GM10266 (cell line): ENCODE measurements around the gene CARD14.

Source experiments
- DNase-seq: peaks from one replicate; pipeline ENCODE4 v3.0.0; 2012; ENCODE audit errors: extremely low spot score
- CTCF ChIP-seq: IDR thresholded peaks from 2 replicates; pipeline ENCODE4 v1.5.1; 2012; ENCODE audit warnings: mild to moderate bottlenecking, low read depth; ENCODE audit not compliant: control insufficient read depth, insufficient read depth; ENCODE audit errors: missing control alignments

The CARD14 gene

GRCh38 chr17:80185968-80186367 lies 16.1 kb downstream of the CARD14 start:
- no peak for TF ChIP-seq CTCF
- DNase-seq = no peak

GRCh38 chr17:80187090-80187489 lies 17.3 kb downstream of the CARD14 start:
- no peak for DNase-seq
- no peak for TF ChIP-seq CTCF

DNA sequence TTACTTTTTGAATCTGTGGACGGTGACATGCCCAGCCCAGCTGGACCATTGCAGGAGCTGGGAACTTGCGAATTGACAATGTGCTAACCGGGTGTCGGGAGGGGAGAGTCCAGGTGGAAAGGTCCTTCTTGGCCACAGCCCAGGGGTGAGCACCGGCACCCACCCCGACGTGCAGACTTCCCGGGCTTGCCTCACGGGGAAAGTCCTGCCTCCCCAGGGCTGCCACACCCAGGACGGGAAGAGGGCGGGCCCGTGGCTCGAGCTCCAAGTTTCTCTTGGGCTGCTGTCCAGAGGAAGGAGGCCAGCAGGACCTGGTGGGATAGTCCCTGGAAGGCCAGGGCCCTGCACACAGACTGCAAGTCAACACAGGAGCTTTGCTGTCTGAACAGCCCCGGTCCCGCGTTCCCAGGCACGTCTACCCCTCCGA lies 17.7 kb downstream of the CARD14 start:
- TF ChIP-seq CTCF = no peak
- DNase-seq = no peak

- DNase-seq = no peak
- no peak for TF ChIP-seq CTCF
Observed at GRCh38 chr17:80189611-80190010, 19.8 kb downstream of the CARD14 start.

DNA sequence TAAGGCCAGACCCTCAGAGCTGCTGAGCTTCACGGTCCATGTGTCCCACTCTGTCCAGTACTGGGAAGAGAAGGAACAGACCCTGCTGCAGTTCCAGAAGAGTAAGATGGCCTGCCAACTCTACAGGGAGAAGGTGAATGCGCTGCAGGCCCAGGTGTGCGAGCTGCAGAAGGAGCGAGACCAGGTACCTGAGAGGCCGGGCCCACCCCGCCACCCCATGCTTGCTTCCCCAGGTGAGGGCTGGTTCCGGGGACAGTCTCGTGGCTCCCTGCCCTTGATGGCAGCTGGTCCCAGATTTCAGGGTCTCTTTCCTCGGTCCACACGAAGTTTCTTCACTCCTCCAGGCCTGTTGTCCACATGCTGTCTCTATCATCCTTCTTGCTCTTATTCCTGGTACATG lies 20.9 kb downstream of the CARD14 start:
- DNase-seq = no peak
- no peak for TF ChIP-seq CTCF

DNA sequence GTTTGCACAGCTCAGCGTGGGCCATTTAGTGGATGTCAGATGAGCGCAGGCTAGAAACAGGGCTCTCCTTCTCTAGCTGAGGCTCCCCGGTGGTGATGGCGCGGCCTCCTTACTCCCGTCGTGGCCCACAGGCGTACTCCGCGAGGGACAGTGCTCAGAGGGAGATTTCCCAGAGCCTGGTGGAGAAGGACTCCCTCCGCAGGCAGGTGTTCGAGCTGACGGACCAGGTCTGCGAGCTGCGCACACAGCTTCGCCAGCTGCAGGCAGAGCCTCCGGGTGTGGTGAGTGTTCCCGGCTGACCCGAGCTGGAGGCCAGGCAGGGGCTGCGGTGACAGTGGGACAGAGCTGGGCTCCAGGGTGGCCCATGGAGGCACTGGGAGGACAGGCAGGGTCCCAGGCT lies 21.4 kb downstream of the CARD14 start:
- no peak for TF ChIP-seq CTCF

GRCh38 chr17:80191865-80192661 lies 22.2 kb downstream of the CARD14 start:
- no peak for TF ChIP-seq CTCF

More for the DNA sequence above, 21.4 kb downstream of the CARD14 start:
- DNase-seq = no peak

More at GRCh38 chr17:80191865-80192661, 22.2 kb downstream of the CARD14 start:
- no peak for DNase-seq
